CD14-positive monocyte (primary cell): ENCODE results near the gene ANK2. TPM values are rescaled to one million over a fixed set of nuclear protein-coding genes. Genes with fewer than 3 reads are reported as not detected.

ENCODE experiments used
- DNase-seq, 3 donors: peaks; one replicate each; pipeline ENCODE4 v3.0.0-alpha.2; 2011 to 2022
- H2AFZ ChIP-seq: 2 replicates; pipeline ENCODE4 v1.6.0; 2012; ENCODE audit warnings: mild to moderate bottlenecking, low read depth, low read length, inconsistent platforms; ENCODE audit not compliant: insufficient read depth, poor library complexity, severe bottlenecking
- H3K27ac ChIP-seq, 2 donors: 1 replicate in 1 of 2; 2 replicates in 1 of 2; pipeline ENCODE4 v1.5.1; 2012 to 2013; ENCODE audit warnings: low read length in 2 of 2, control low read depth in 1 of 2, inconsistent platforms in 1 of 2, low read depth in 1 of 2, mild to moderate bottlenecking in 1 of 2
- H3K27me3 ChIP-seq, 2 donors: one replicate each; pipeline versions ENCODE4 v1.6.0 to v1.6.1; 2011 to 2013; ENCODE audit warnings: low read length in 2 of 2; ENCODE audit not compliant: control insufficient read depth in 2 of 2, insufficient read depth in 2 of 2
- H3K36me3 ChIP-seq, 2 donors: replicated peaks in 1 of 2; 1 replicate in 1 of 2; 2 replicates in 1 of 2; pipeline versions ENCODE4 v1.5.1 to v1.6.1; 2012 to 2013; ENCODE audit warnings: low read length in 2 of 2, control low read depth in 1 of 2, inconsistent platforms in 1 of 2, mild to moderate bottlenecking in 1 of 2; ENCODE audit not compliant: insufficient read depth in 2 of 2, control insufficient read depth in 1 of 2
- H3K4me1 ChIP-seq, 2 donors: 1 replicate in 1 of 2; 2 replicates in 1 of 2; pipeline versions ENCODE4 v1.5.1 to v1.6.1; 2012 to 2013; ENCODE audit warnings: low read length in 2 of 2, control low read depth in 1 of 2, inconsistent platforms in 1 of 2, mild to moderate bottlenecking in 1 of 2, moderate library complexity in 1 of 2; ENCODE audit not compliant: insufficient read depth in 2 of 2, control insufficient read depth in 1 of 2
- H3K4me2 ChIP-seq: replicated peaks from 2 replicates; pipeline ENCODE3; 2012; ENCODE audit warnings: low read length, moderate library complexity, mild to moderate bottlenecking; ENCODE audit not compliant: poor library complexity, severe bottlenecking; ENCODE audit errors: extremely low read depth
- H3K4me3 ChIP-seq, 3 experiments: fragments of 200-600 bp in 1 of 3; sonication (generic) in 1 of 3; replicated peaks in 1 of 3; 1 replicate in 2 of 3; 2 replicates in 1 of 3; pipeline ENCODE4 v1.5.1; 2011 to 2013; ENCODE audit warnings: low read length in 3 of 3, mild to moderate bottlenecking in 3 of 3, control low read depth in 2 of 3, low read depth in 2 of 3, inconsistent platforms in 1 of 3, moderate library complexity in 1 of 3
- H3K79me2 ChIP-seq: 2 replicates; pipeline ENCODE4 v1.6.0; 2012; ENCODE audit warnings: mild to moderate bottlenecking, control low read depth, inconsistent platforms, low read length, moderate library complexity; ENCODE audit not compliant: insufficient read depth
- H3K9ac ChIP-seq: 2 replicates; pipeline ENCODE4 v1.6.0; 2017; ENCODE audit warnings: low read length, mild to moderate bottlenecking; ENCODE audit not compliant: insufficient read depth, poor library complexity, severe bottlenecking
- H3K9me3 ChIP-seq, 2 donors: replicated peaks in 1 of 2; 1 replicate in 1 of 2; 2 replicates in 1 of 2; pipeline versions ENCODE4 v1.5.1 to v1.6.1; 2012 to 2013; ENCODE audit warnings: low read length in 2 of 2, control low read depth in 1 of 2; ENCODE audit not compliant: control insufficient read depth in 1 of 2, insufficient read depth in 1 of 2
- H4K20me1 ChIP-seq: 2 replicates; pipeline ENCODE4 v1.6.0; 2012; ENCODE audit warnings: mild to moderate bottlenecking, low read length, control low read depth, moderate library complexity; ENCODE audit not compliant: insufficient read depth
- H3K27ac Mint-ChIP-seq, 7 donors: one replicate each; pipeline ENCODE4 v1.8.0; 2020; ENCODE audit warnings: mild to moderate bottlenecking in 7 of 7, mixed read lengths in 7 of 7, moderate library complexity in 6 of 7, inconsistent platforms in 2 of 7
- H3K27me3 Mint-ChIP-seq, 3 donors: one replicate each; pipeline ENCODE4 v1.8.0; 2021 to 2022; ENCODE audit warnings: low read depth in 3 of 3, mild to moderate bottlenecking in 3 of 3, mixed read lengths in 3 of 3, moderate library complexity in 3 of 3, inconsistent platforms in 1 of 3
- H3K36me3 Mint-ChIP-seq, 2 donors: one replicate each; pipeline ENCODE4 v1.8.0; 2020; ENCODE audit warnings: mixed read lengths in 2 of 2, inconsistent platforms in 1 of 2, mild to moderate bottlenecking in 1 of 2
- H3K4me1 Mint-ChIP-seq: one replicate; pipeline ENCODE4 v1.8.0; 2020; ENCODE audit warnings: mild to moderate bottlenecking, mixed read lengths
- H3K4me3 Mint-ChIP-seq, 2 donors: one replicate each; pipeline ENCODE4 v1.8.0; 2020; ENCODE audit warnings: mild to moderate bottlenecking in 2 of 2, mixed read lengths in 2 of 2, moderate library complexity in 1 of 2
- H3K9me3 Mint-ChIP-seq, 7 donors: one replicate each; pipeline ENCODE4 v1.8.0; 2020 to 2022; ENCODE audit warnings: mixed read lengths in 7 of 7, mild to moderate bottlenecking in 6 of 7, moderate library complexity in 6 of 7, inconsistent platforms in 2 of 7
- CTCF ChIP-seq: fragments of 200-600 bp; IDR thresholded peaks from one replicate; pipeline ENCODE4 v1.8.0; 2022; ENCODE audit warnings: antibody characterized with exemption, mild to moderate bottlenecking
- WGBS: methylation state at CpG from one replicate; pipeline ENCODE4 v1.1.5; 2013; ENCODE audit warnings: missing lambda C conversion rate; ENCODE audit not compliant: insufficient coverage; 5-methylcytosine and 5-hydroxymethylcytosine counted together
- intact Hi-C, 2 donors: fragments of 100-400 bp; cut with micrococcal nuclease; formaldehyde crosslinking; loops; one replicate each; pipeline versions ENCODE4 v1.15.0 to v1.15.1; 2023
- polyA plus RNA-seq, 3 donors: library from polyadenylated mRNA; depleted of rRNA in 1 of 3; unstranded in 2 of 3; stranded (reverse) in 1 of 3; fragments of 300-500 nt in 2 of 3; fragments of >200 nt in 1 of 3; fragmentation: Illumina TruSeq in 2 of 3; gene quantifications; 1 replicate in 2 of 3; 2 replicates in 1 of 3; pipeline ENCODE4 v1.2.3, GENCODE V29; 2012 to 2021

The ANK2 gene
- polyA plus RNA-seq, 3 donors, result not detected

GRCh38 chr4:113078066-113078465 lies 28.6 kb downstream of the ANK2 start:
- intact Hi-C loops, result no loop called here
- Mint-ChIP-seq H3K36me3 (no peaks in the 10 kb centered on the region), H3K9me3 (peaks cover 0 to under 1% (median 0%) of the 10 kb centered on the region in 7 donors), H3K4me3 (no peak overlapping the region), H3K27ac (no peak overlapping the region), H3K4me1 (no peaks in the 10 kb centered on the region), H3K27me3 (peaks cover 0 to 2% (median 0%) of the 10 kb centered on the region in 3 donors)
- no peak overlapping the region for H2AFZ ChIP-seq
- no peaks in the 10 kb centered on the region for H3K9me3 ChIP-seq
- no peaks in the 10 kb centered on the region for H3K36me3 ChIP-seq
- H3K9ac ChIP-seq, result no peak overlapping the region
- no peaks in the 10 kb centered on the region for H3K27me3 ChIP-seq
- H3K79me2 ChIP-seq, result no peaks in the 10 kb centered on the region
- no peak for TF ChIP-seq CTCF
- no CpG with 5 or more reads among the region's 5 CpGs for WGBS
- no peak overlapping the region for H3K4me3 ChIP-seq
- no peak for DNase-seq
- no peak overlapping the region for H3K27ac ChIP-seq
- no peaks in the 10 kb centered on the region for H4K20me1 ChIP-seq
- no peak overlapping the region for H3K4me2 ChIP-seq
- no peaks in the 10 kb centered on the region for H3K4me1 ChIP-seq

- no peak overlapping the region for H3K4me3 Mint-ChIP-seq
- H3K4me3 ChIP-seq, result no peak overlapping the region
- H3K4me2 ChIP-seq, result no peak overlapping the region
- no peak overlapping the region for H3K27ac ChIP-seq
- no peaks in the 10 kb centered on the region for H4K20me1 ChIP-seq
- H3K36me3 Mint-ChIP-seq, result no peaks in the 10 kb centered on the region
- DNase-seq, result no peak
- H3K36me3 ChIP-seq, result no peaks in the 10 kb centered on the region
- no peaks in the 10 kb centered on the region for H3K9me3 Mint-ChIP-seq
- H2AFZ ChIP-seq, result no peak overlapping the region
- no peaks in the 10 kb centered on the region for H3K27me3 ChIP-seq
- no peaks in the 10 kb centered on the region for H3K4me1 ChIP-seq
- WGBS, result 91% methylated on average over 8 of the region's 9 CpGs
- H3K79me2 ChIP-seq, result no peaks in the 10 kb centered on the region
- peaks cover 0 to 2% (median 0%) of the 10 kb centered on the region in 3 donors for H3K27me3 Mint-ChIP-seq
- TF ChIP-seq CTCF, result no peak
- intact Hi-C loops, result no loop called here
- H3K9ac ChIP-seq, result no peak overlapping the region
- H3K27ac Mint-ChIP-seq, result peak overlapping the region in 1 of 7 donors; percentile 14
- H3K4me1 Mint-ChIP-seq, result no peaks in the 10 kb centered on the region
- H3K9me3 ChIP-seq, result no peaks in the 10 kb centered on the region
Measured at GRCh38 chr4:113080050-113080449, 30.6 kb downstream of the ANK2 start.
